MM.1S (cell line): ENCODE results near the gene CD79A.

Experiments
- DNase-seq: peaks from one replicate; pipeline ENCODE4 v3.0.0-alpha.2; 2015
- H2AFZ ChIP-seq: fragments of 300-600 bp; sonication (generic); 2 replicates; pipeline ENCODE4 v1.6.0; 2016; ENCODE audit warnings: antibody characterized with exemption, low read length
- H3F3A ChIP-seq: fragments of 300-600 bp; sonication (generic); 2 replicates; pipeline ENCODE4 v1.6.1; 2016; ENCODE audit warnings: mild to moderate bottlenecking, antibody characterized with exemption, low read length, moderate library complexity, mixed read lengths; ENCODE audit not compliant: insufficient read depth
- H3K27ac ChIP-seq: fragments of 300-600 bp; sonication (generic); 2 replicates; pipeline ENCODE4 v1.5.1; 2016; ENCODE audit warnings: mild to moderate bottlenecking, low read length
- H3K27me3 ChIP-seq: fragments of 300-600 bp; sonication (generic); replicated peaks from 2 replicates; pipeline ENCODE4 v1.6.0; 2016; ENCODE audit warnings: low read length; ENCODE audit not compliant: insufficient read depth
- H3K36me3 ChIP-seq: fragments of 300-600 bp; sonication (generic); replicated peaks from 2 replicates; pipeline ENCODE4 v1.6.1; 2016; ENCODE audit warnings: mild to moderate bottlenecking, low read length, mixed read lengths; ENCODE audit not compliant: insufficient read depth
- H3K4me1 ChIP-seq: fragments of 300-600 bp; sonication (generic); 2 replicates; pipeline ENCODE4 v1.6.1; 2016; ENCODE audit warnings: low read length, mixed read lengths
- H3K4me2 ChIP-seq: fragments of 300-600 bp; sonication (generic); 2 replicates; pipeline ENCODE4 v1.6.0; 2016; ENCODE audit warnings: low read depth, low read length
- H3K4me3 ChIP-seq: fragments of 300-600 bp; sonication (generic); 2 replicates; pipeline ENCODE4 v1.5.1; 2016; ENCODE audit warnings: low read length, mixed read lengths
- H3K79me2 ChIP-seq: fragments of 300-600 bp; sonication (generic); 2 replicates; pipeline ENCODE4 v1.6.1; 2016; ENCODE audit warnings: mixed run types, low read length, mixed read lengths
- H3K9ac ChIP-seq: fragments of 300-600 bp; sonication (generic); 2 replicates; pipeline ENCODE4 v1.6.1; 2016; ENCODE audit warnings: low read length, mixed read lengths
- H3K9me2 ChIP-seq: fragments of 300-600 bp; sonication (generic); replicated peaks from 2 replicates; pipeline ENCODE4 v1.6.1; 2016; ENCODE audit warnings: mild to moderate bottlenecking, low read length, mixed read lengths; ENCODE audit not compliant: insufficient read depth
- H3K9me3 ChIP-seq: fragments of 300-600 bp; sonication (generic); replicated peaks from 2 replicates; pipeline ENCODE4 v1.6.1; 2016; ENCODE audit warnings: mild to moderate bottlenecking, low read length, mixed read lengths; ENCODE audit not compliant: insufficient read depth
- H4K20me1 ChIP-seq: fragments of 300-600 bp; sonication (generic); 2 replicates; pipeline ENCODE4 v1.6.1; 2016; ENCODE audit warnings: mild to moderate bottlenecking, low read length, moderate library complexity, mixed read lengths; ENCODE audit not compliant: insufficient read depth
- CTCF ChIP-seq: fragments of 300-600 bp; sonication (generic); IDR thresholded peaks from 2 replicates; pipeline ENCODE4 v1.5.1; 2016; ENCODE audit warnings: antibody characterized with exemption, low read length, mixed read lengths
- EZH2 ChIP-seq: fragments of 300-600 bp; sonication (generic); optimal IDR thresholded peaks from 2 replicates; pipeline ENCODE3; 2017; ENCODE audit warnings: low read depth, mild to moderate bottlenecking, antibody characterized with exemption, low read length, mixed read lengths
- EZH2phosphoT487 ChIP-seq: fragments of 300-600 bp; sonication (generic); IDR thresholded peaks from 2 replicates; pipeline ENCODE4 v1.6.1; 2018; ENCODE audit warnings: antibody characterized with exemption, low read length

Gene CD79A

GRCh38 chr19:41877916-41878905 lies 1.1 kb downstream of the CD79A start:
- H3F3A ChIP-seq, result peaks cover 23% of the 10 kb centered on the region
- H4K20me1 ChIP-seq, result no peaks in the 10 kb centered on the region
- H3K4me1 ChIP-seq, result peaks cover 24% of the 10 kb centered on the region
- no peak for DNase-seq
- H3K9ac ChIP-seq, result no peak overlapping the region
- no peak overlapping the region for H3K4me2 ChIP-seq
- no peak overlapping the region for H3K4me3 ChIP-seq
- no peak overlapping the region for H2AFZ ChIP-seq
- H3K36me3 ChIP-seq, result no peaks in the 10 kb centered on the region
- no peak overlapping the region for H3K27ac ChIP-seq
- no peaks in the 10 kb centered on the region for H3K9me2 ChIP-seq
- TF ChIP-seq EZH2phosphoT487, result no peak
- TF ChIP-seq EZH2, result no peak
- TF ChIP-seq CTCF, result no peak
- H3K27me3 ChIP-seq, result no peaks in the 10 kb centered on the region
- H3K9me3 ChIP-seq, result no peaks in the 10 kb centered on the region
- H3K79me2 ChIP-seq, result no peaks in the 10 kb centered on the region

GRCh38 chr19:41879080-41879479 lies 2.0 kb downstream of the CD79A start:
- no peak overlapping the region for H3K9ac ChIP-seq

GRCh38 chr19:41879670-41880328 lies 2.7 kb downstream of the CD79A start:
- H3K79me2 ChIP-seq, result peaks cover 10% of the 10 kb centered on the region
- H3K36me3 ChIP-seq, result no peaks in the 10 kb centered on the region
- H3K27me3 ChIP-seq, result no peaks in the 10 kb centered on the region
- no peak overlapping the region for H3K4me2 ChIP-seq
- H3K9me3 ChIP-seq, result no peaks in the 10 kb centered on the region
- H3K4me1 ChIP-seq, result peaks cover 22% of the 10 kb centered on the region
- peaks cover 28% of the 10 kb centered on the region for H3F3A ChIP-seq
- no peaks in the 10 kb centered on the region for H3K9me2 ChIP-seq
- no peaks in the 10 kb centered on the region for H4K20me1 ChIP-seq
- no peak for TF ChIP-seq EZH2
- no peak for TF ChIP-seq EZH2phosphoT487
- no peak for TF ChIP-seq CTCF
- H3K27ac ChIP-seq, result no peak overlapping the region
- H3K9ac ChIP-seq, result no peak overlapping the region
- no peak overlapping the region for H3K4me3 ChIP-seq
- DNase-seq, result no peak
- no peak overlapping the region for H2AFZ ChIP-seq

More at GRCh38 chr19:41879080-41879479, 2.0 kb downstream of the CD79A start:
- H3K9me3 ChIP-seq, result no peaks in the 10 kb centered on the region
- no peak for TF ChIP-seq EZH2
- TF ChIP-seq CTCF, result no peak
- no peak for TF ChIP-seq EZH2phosphoT487
- H3K79me2 ChIP-seq, result peaks cover 4% of the 10 kb centered on the region; the same call in 1 of the 2 replicates
- H3K36me3 ChIP-seq, result no peaks in the 10 kb centered on the region
- no peak overlapping the region for H2AFZ ChIP-seq
- no peak overlapping the region for H3K4me2 ChIP-seq
- no peaks in the 10 kb centered on the region for H4K20me1 ChIP-seq
- no peak for DNase-seq
- no peaks in the 10 kb centered on the region for H3K27me3 ChIP-seq
- H3K4me1 ChIP-seq, result peaks cover 24% of the 10 kb centered on the region
- H3K9me2 ChIP-seq, result no peaks in the 10 kb centered on the region
- H3K4me3 ChIP-seq, result no peak overlapping the region
- H3F3A ChIP-seq, result peaks cover 28% of the 10 kb centered on the region
- H3K27ac ChIP-seq, result no peak overlapping the region
